IMR-90 (cell line): ENCODE measurements around the gene YPEL2. TPM values are rescaled to one million over a fixed set of nuclear protein-coding genes. Genes with fewer than 3 reads are reported as not detected.

Source experiments
- ATAC-seq: fragments of 200-7000 bp; cut with Tn5 transposase; 2 replicates; pipeline ENCODE4 v1.9.1; 2020; ENCODE audit warnings: low read depth, mild to moderate bottlenecking, moderate library complexity
- BruUV-seq: library from RNA; stranded (reverse); fragments of 400-500 nt; replicated peaks from 2 replicates; lab custom pipeline; 2021; lab: Mats Ljungman, UMichigan
- CTCF ChIA-PET: fragments of 300-600 bp; formaldehyde crosslinking; extraction: SDS; loops from one replicate; lab custom pipeline; 2021; ENCODE audit warnings: antibody characterized with exemption; lab: Yijun Ruan, JAX
- POLR2A ChIA-PET: fragments of 300-600 bp; sonication (Branson Sonifier 250); formaldehyde crosslinking; loops from one replicate; lab custom pipeline; 2022; ENCODE audit warnings: antibody characterized with exemption; ENCODE audit not compliant: unreplicated experiment; lab: Charles Lee
- DNase-seq: peaks from one replicate; pipeline ENCODE4 v3.0.0; 2013
- H2AFZ ChIP-seq: replicated peaks from 2 replicates; pipeline ENCODE3; 2013; ENCODE audit warnings: low read length, mild to moderate bottlenecking; ENCODE audit not compliant: poor library complexity
- H2AK5ac ChIP-seq: 2 replicates; pipeline ENCODE4 v1.6.1; 2013; ENCODE audit warnings: low read depth, low read length, inconsistent platforms
- H2AK9ac ChIP-seq: replicated peaks from 2 replicates; pipeline ENCODE3; 2013; ENCODE audit warnings: mild to moderate bottlenecking, low read depth, low read length, moderate library complexity; ENCODE audit not compliant: poor library complexity
- H2BK120ac ChIP-seq: 2 replicates; pipeline ENCODE4 v1.6.1; 2013; ENCODE audit warnings: low read depth, low read length, inconsistent platforms
- H2BK15ac ChIP-seq: 3 replicates; pipeline ENCODE4 v1.6.1; 2013; ENCODE audit warnings: low read depth, low read length, inconsistent platforms
- H2BK20ac ChIP-seq: 2 replicates; pipeline ENCODE4 v1.6.1; 2013; ENCODE audit warnings: low read depth, mild to moderate bottlenecking, inconsistent platforms, low read length, moderate library complexity
- H2BK5ac ChIP-seq: 2 replicates; pipeline ENCODE4 v1.6.1; 2013; ENCODE audit warnings: mild to moderate bottlenecking, low read depth, low read length, inconsistent platforms; ENCODE audit not compliant: poor library complexity, severe bottlenecking
- H3K14ac ChIP-seq: replicated peaks from 2 replicates; pipeline ENCODE4 v1.6.1; 2013; ENCODE audit warnings: low read depth, low read length, inconsistent platforms
- H3K18ac ChIP-seq: 2 replicates; pipeline ENCODE4 v1.6.1; 2013; ENCODE audit warnings: low read depth, low read length, control low read depth
- H3K23ac ChIP-seq: 2 replicates; pipeline ENCODE4 v1.6.1; 2013; ENCODE audit warnings: low read depth, low read length, inconsistent platforms
- H3K27ac ChIP-seq: 2 replicates; pipeline ENCODE4 v1.5.1; 2013; ENCODE audit warnings: mild to moderate bottlenecking, control low read depth, low read length; ENCODE audit not compliant: insufficient read depth
- H3K27me3 ChIP-seq: 2 replicates; pipeline ENCODE4 v1.6.1; 2013; ENCODE audit warnings: low read length; ENCODE audit not compliant: control insufficient read depth, insufficient read depth
- H3K36me3 ChIP-seq: 2 replicates; pipeline ENCODE4 v1.6.1; 2013; ENCODE audit warnings: low read length, mixed read lengths; ENCODE audit not compliant: control insufficient read depth, insufficient read depth
- H3K4ac ChIP-seq: 2 replicates; pipeline ENCODE4 v1.6.1; 2013; ENCODE audit warnings: low read depth, low read length, inconsistent platforms
- H3K4me1 ChIP-seq: 2 replicates; pipeline ENCODE4 v1.6.1; 2013; ENCODE audit warnings: low read length, mixed read lengths; ENCODE audit not compliant: control insufficient read depth, insufficient read depth
- H3K4me2 ChIP-seq: 2 replicates; pipeline ENCODE4 v1.6.1; 2013; ENCODE audit warnings: low read depth, mild to moderate bottlenecking, control low read depth, low read length, moderate library complexity
- H3K4me3 ChIP-seq: 2 replicates; pipeline ENCODE4 v1.5.1; 2013; ENCODE audit warnings: low read depth, mild to moderate bottlenecking, control low read depth, low read length, moderate library complexity; ENCODE audit not compliant: insufficient read depth
- H3K56ac ChIP-seq: 2 replicates; pipeline ENCODE4 v1.6.1; 2013; ENCODE audit warnings: low read length, inconsistent platforms; ENCODE audit not compliant: insufficient read depth; ENCODE audit errors: extremely low read depth
- H3K79me1 ChIP-seq, 2 experiments: 2 replicates each; pipeline ENCODE4 v1.6.1; 2013; ENCODE audit warnings: low read length in 2 of 2, inconsistent platforms in 1 of 2, low read depth in 1 of 2
- H3K9ac ChIP-seq: 2 replicates; pipeline ENCODE4 v1.6.1; 2013; ENCODE audit warnings: low read depth, low read length, control low read depth
- H3K9me1 ChIP-seq: 2 replicates; pipeline ENCODE4 v1.6.1; 2013; ENCODE audit warnings: low read length, inconsistent platforms; ENCODE audit not compliant: insufficient read depth
- H3K9me3 ChIP-seq: 2 replicates; pipeline ENCODE4 v1.6.1; 2013; ENCODE audit warnings: low read length; ENCODE audit not compliant: control insufficient read depth, insufficient read depth
- H4K20me1 ChIP-seq: 2 replicates; pipeline ENCODE4 v1.6.1; 2013; ENCODE audit warnings: low read length, inconsistent platforms; ENCODE audit not compliant: insufficient read depth
- H4K5ac ChIP-seq: 2 replicates; pipeline ENCODE4 v1.6.1; 2013; ENCODE audit warnings: mild to moderate bottlenecking, low read depth, low read length, control low read depth
- H4K8ac ChIP-seq, 2 experiments: 2 replicates each; pipeline ENCODE4 v1.6.1; 2013; ENCODE audit warnings: low read depth in 2 of 2, low read length in 2 of 2, control low read depth in 1 of 2, inconsistent platforms in 1 of 2
- H4K91ac ChIP-seq: 2 replicates; pipeline ENCODE4 v1.6.1; 2013; ENCODE audit warnings: low read depth, low read length, inconsistent platforms; ENCODE audit not compliant: insufficient read depth
- BHLHE40 ChIP-seq: fragments of 150-350 bp; IDR thresholded peaks from 2 replicates; pipeline ENCODE4 v1.6.1; 2016; ENCODE audit warnings: mild to moderate bottlenecking, low read depth, low read length
- CEBPB ChIP-seq: IDR thresholded peaks from 2 replicates; pipeline ENCODE4 v1.6.1; 2012; ENCODE audit warnings: low read depth, low read length, improper control_type of control experiment
- CHD1 ChIP-seq: IDR thresholded peaks from 2 replicates; pipeline ENCODE4 v1.6.1; 2012; ENCODE audit warnings: low read depth, low read length, improper control_type of control experiment
- FOS ChIP-seq: fragments of 150-350 bp; IDR thresholded peaks from 2 replicates; pipeline ENCODE4 v1.6.1; 2016; ENCODE audit warnings: low read depth, low read length
- MXI1 ChIP-seq: IDR thresholded peaks from 2 replicates; pipeline ENCODE4 v1.6.1; 2012; ENCODE audit warnings: low read depth, mild to moderate bottlenecking, low read length, moderate library complexity, borderline replicate concordance
- NFE2L2 ChIP-seq: fragments of 150-350 bp; IDR thresholded peaks from 2 replicates; pipeline ENCODE4 v1.6.1; 2016; ENCODE audit warnings: low read depth, mild to moderate bottlenecking, low read length
- POLR2A ChIP-seq: IDR thresholded peaks from 2 replicates; pipeline ENCODE4 v1.6.1; 2012; ENCODE audit warnings: mild to moderate bottlenecking, low read depth, low read length
- RAD21 ChIP-seq: IDR thresholded peaks from 2 replicates; pipeline ENCODE4 v1.6.1; 2012; ENCODE audit warnings: low read length, improper control_type of control experiment
- WGBS, 2 experiments: methylation state at CpG; one replicate each; pipeline versions ENCODE4 v1.1.5 to v1.1.7; 2013; ENCODE audit warnings: missing lambda C conversion rate in 2 of 2; ENCODE audit not compliant: insufficient read length in 1 of 2; ENCODE audit errors: extremely low coverage in 2 of 2; 5-methylcytosine and 5-hydroxymethylcytosine counted together
- dilution Hi-C: fragments of 300-500 bp; cut with HindIII; formaldehyde crosslinking; loops from one replicate; pipeline ENCODE4 v1.14.3; 2018; ENCODE audit warnings: low sequenced_read_pairs; ENCODE audit not compliant: unreplicated experiment
- in situ Hi-C: fragments of 300-500 bp; cut with MboI; formaldehyde crosslinking; loops from 3 replicates; pipeline ENCODE4 v1.14.3; 2019; ENCODE audit warnings: low sequenced_read_pairs, inconsistent platforms, mixed read lengths
- intact Hi-C: fragments of 100-400 bp; cut with micrococcal nuclease; formaldehyde crosslinking; loops from 2 replicates; pipeline ENCODE4 v1.10.0; 2022
- polyA plus RNA-seq, 3 experiments: library from polyadenylated mRNA; depleted of rRNA; stranded (reverse); fragments of >200 nt; gene quantifications; 2 replicates each; pipeline ENCODE4 v1.2.3, GENCODE V29; 2012; ENCODE audit warnings: low replicate concordance in 1 of 3
- total RNA-seq: library from RNA; depleted of rRNA; stranded (reverse); fragments of >200 nt; gene quantifications from 2 replicates; pipeline ENCODE4 v1.2.3, GENCODE V29; 2012

The YPEL2 gene
- total and polyA plus RNA-seq, 2 of the 4 experiments (the other 2 are of a cell fraction) = 2.3 to 3.4 TPM

DNA sequence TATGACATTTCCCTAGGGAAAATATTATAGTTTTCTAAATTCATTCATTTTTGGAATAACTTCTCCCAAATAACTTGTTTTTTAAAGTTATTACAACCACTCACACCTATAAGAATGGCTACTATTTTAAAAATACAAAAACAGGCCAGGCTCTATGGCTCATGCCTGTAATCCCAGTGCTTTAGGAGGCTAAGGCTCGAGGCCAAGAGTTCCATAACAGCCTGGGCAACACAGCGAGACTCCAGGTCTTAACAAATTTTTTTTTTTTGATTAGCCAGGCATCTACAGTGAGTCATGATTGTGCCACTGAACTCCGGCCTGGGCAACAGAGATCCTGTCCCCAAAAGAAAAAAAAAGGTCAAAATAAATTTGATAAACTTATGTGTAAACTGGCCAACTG, 43.6 kb upstream of the YPEL2 start:
- dilution Hi-C loops (no loop called here), intact Hi-C loops (no loop called here), in situ Hi-C loops (no loop called here)
- Histone ChIP-seq H3K9ac (no peak overlapping the region), H2BK120ac (no peak overlapping the region), H4K8ac (no peak overlapping the region), H3K4ac (no peak overlapping the region), H3K4me2 (no peak overlapping the region), H2BK15ac (no peak overlapping the region), H3K4me3 (no peak overlapping the region), H3K9me3 (no peaks in the 10 kb centered on the region), H3K9me1 (no peaks in the 10 kb centered on the region), H3K18ac (no peak overlapping the region), H4K20me1 (no peaks in the 10 kb centered on the region), H3K27ac (no peak overlapping the region), H4K5ac (no peak overlapping the region), H3K27me3 (no peaks in the 10 kb centered on the region; the same call in 1 of the 2 replicates), H4K91ac (no peak overlapping the region), H3K14ac (no peak overlapping the region), H2BK5ac (no peak overlapping the region), H3K36me3 (no peaks in the 10 kb centered on the region), H2BK20ac (no peak overlapping the region), H3K23ac (no peak overlapping the region), H2AK5ac (no peak overlapping the region), H3K4me1 (no peaks in the 10 kb centered on the region), H3K56ac (no peak overlapping the region), H2AFZ (no peak overlapping the region), H3K79me1 (no peaks in the 10 kb centered on the region), H2AK9ac (no peak overlapping the region)
- BruUV-seq = no TSS peak
- ChIA-PET POLR2A (no interaction called here), CTCF (no interaction called here)
- no peak for TF ChIP-seq RAD21
- TF ChIP-seq POLR2A = no peak
- no peak for TF ChIP-seq CEBPB
- TF ChIP-seq NFE2L2 = no peak
- TF ChIP-seq CHD1 = no peak
- no peak for TF ChIP-seq FOS
- TF ChIP-seq BHLHE40 = no peak
- no peak for TF ChIP-seq MXI1
- DNase-seq (no peak), ATAC-seq (no peak)
- no CpG with 5 or more reads among the region's 3 CpGs for WGBS, 2 experiments
